IMR-90 (cell line): Measurements from ENCODE around the gene PRR33. TPM values are rescaled to one million over a fixed set of nuclear protein-coding genes. Genes with fewer than 3 reads are reported as not detected.

Experiments
- ATAC-seq: fragments of 200-7000 bp; cut with Tn5 transposase; 2 replicates; pipeline ENCODE4 v1.9.1; 2020; ENCODE audit warnings: low read depth, mild to moderate bottlenecking, moderate library complexity
- BruUV-seq: library from RNA; stranded (reverse); fragments of 400-500 nt; replicated peaks from 2 replicates; lab custom pipeline; 2021; lab: Mats Ljungman, UMichigan
- CTCF ChIA-PET: fragments of 300-600 bp; formaldehyde crosslinking; extraction: SDS; loops from one replicate; lab custom pipeline; 2021; ENCODE audit warnings: antibody characterized with exemption; lab: Yijun Ruan, JAX
- POLR2A ChIA-PET: fragments of 300-600 bp; sonication (Branson Sonifier 250); formaldehyde crosslinking; loops from one replicate; lab custom pipeline; 2022; ENCODE audit warnings: antibody characterized with exemption; ENCODE audit not compliant: unreplicated experiment; lab: Charles Lee
- DNase-seq: peaks from one replicate; pipeline ENCODE4 v3.0.0; 2013
- H2AFZ ChIP-seq: replicated peaks from 2 replicates; pipeline ENCODE3; 2013; ENCODE audit warnings: low read length, mild to moderate bottlenecking; ENCODE audit not compliant: poor library complexity
- H2AK5ac ChIP-seq: 2 replicates; pipeline ENCODE4 v1.6.1; 2013; ENCODE audit warnings: low read depth, low read length, inconsistent platforms
- H2AK9ac ChIP-seq: replicated peaks from 2 replicates; pipeline ENCODE3; 2013; ENCODE audit warnings: mild to moderate bottlenecking, low read depth, low read length, moderate library complexity; ENCODE audit not compliant: poor library complexity
- H2BK120ac ChIP-seq: 2 replicates; pipeline ENCODE4 v1.6.1; 2013; ENCODE audit warnings: low read depth, low read length, inconsistent platforms
- H2BK15ac ChIP-seq: 3 replicates; pipeline ENCODE4 v1.6.1; 2013; ENCODE audit warnings: low read depth, low read length, inconsistent platforms
- H2BK20ac ChIP-seq: 2 replicates; pipeline ENCODE4 v1.6.1; 2013; ENCODE audit warnings: low read depth, mild to moderate bottlenecking, inconsistent platforms, low read length, moderate library complexity
- H2BK5ac ChIP-seq: 2 replicates; pipeline ENCODE4 v1.6.1; 2013; ENCODE audit warnings: mild to moderate bottlenecking, low read depth, low read length, inconsistent platforms; ENCODE audit not compliant: poor library complexity, severe bottlenecking
- H3K14ac ChIP-seq: replicated peaks from 2 replicates; pipeline ENCODE4 v1.6.1; 2013; ENCODE audit warnings: low read depth, low read length, inconsistent platforms
- H3K18ac ChIP-seq: 2 replicates; pipeline ENCODE4 v1.6.1; 2013; ENCODE audit warnings: low read depth, low read length, control low read depth
- H3K23ac ChIP-seq: 2 replicates; pipeline ENCODE4 v1.6.1; 2013; ENCODE audit warnings: low read depth, low read length, inconsistent platforms
- H3K27ac ChIP-seq: 2 replicates; pipeline ENCODE4 v1.5.1; 2013; ENCODE audit warnings: mild to moderate bottlenecking, control low read depth, low read length; ENCODE audit not compliant: insufficient read depth
- H3K27me3 ChIP-seq: 2 replicates; pipeline ENCODE4 v1.6.1; 2013; ENCODE audit warnings: low read length; ENCODE audit not compliant: control insufficient read depth, insufficient read depth
- H3K36me3 ChIP-seq: 2 replicates; pipeline ENCODE4 v1.6.1; 2013; ENCODE audit warnings: low read length, mixed read lengths; ENCODE audit not compliant: control insufficient read depth, insufficient read depth
- H3K4ac ChIP-seq: 2 replicates; pipeline ENCODE4 v1.6.1; 2013; ENCODE audit warnings: low read depth, low read length, inconsistent platforms
- H3K4me1 ChIP-seq: 2 replicates; pipeline ENCODE4 v1.6.1; 2013; ENCODE audit warnings: low read length, mixed read lengths; ENCODE audit not compliant: control insufficient read depth, insufficient read depth
- H3K4me2 ChIP-seq: 2 replicates; pipeline ENCODE4 v1.6.1; 2013; ENCODE audit warnings: low read depth, mild to moderate bottlenecking, control low read depth, low read length, moderate library complexity
- H3K4me3 ChIP-seq: 2 replicates; pipeline ENCODE4 v1.5.1; 2013; ENCODE audit warnings: low read depth, mild to moderate bottlenecking, control low read depth, low read length, moderate library complexity; ENCODE audit not compliant: insufficient read depth
- H3K56ac ChIP-seq: 2 replicates; pipeline ENCODE4 v1.6.1; 2013; ENCODE audit warnings: low read length, inconsistent platforms; ENCODE audit not compliant: insufficient read depth; ENCODE audit errors: extremely low read depth
- H3K79me1 ChIP-seq, 2 experiments: 2 replicates each; pipeline ENCODE4 v1.6.1; 2013; ENCODE audit warnings: low read length in 2 of 2, inconsistent platforms in 1 of 2, low read depth in 1 of 2
- H3K9ac ChIP-seq: 2 replicates; pipeline ENCODE4 v1.6.1; 2013; ENCODE audit warnings: low read depth, low read length, control low read depth
- H3K9me1 ChIP-seq: 2 replicates; pipeline ENCODE4 v1.6.1; 2013; ENCODE audit warnings: low read length, inconsistent platforms; ENCODE audit not compliant: insufficient read depth
- H3K9me3 ChIP-seq: 2 replicates; pipeline ENCODE4 v1.6.1; 2013; ENCODE audit warnings: low read length; ENCODE audit not compliant: control insufficient read depth, insufficient read depth
- H4K20me1 ChIP-seq: 2 replicates; pipeline ENCODE4 v1.6.1; 2013; ENCODE audit warnings: low read length, inconsistent platforms; ENCODE audit not compliant: insufficient read depth
- H4K5ac ChIP-seq: 2 replicates; pipeline ENCODE4 v1.6.1; 2013; ENCODE audit warnings: mild to moderate bottlenecking, low read depth, low read length, control low read depth
- H4K8ac ChIP-seq, 2 experiments: 2 replicates each; pipeline ENCODE4 v1.6.1; 2013; ENCODE audit warnings: low read depth in 2 of 2, low read length in 2 of 2, control low read depth in 1 of 2, inconsistent platforms in 1 of 2
- H4K91ac ChIP-seq: 2 replicates; pipeline ENCODE4 v1.6.1; 2013; ENCODE audit warnings: low read depth, low read length, inconsistent platforms; ENCODE audit not compliant: insufficient read depth
- MAFK ChIP-seq: IDR thresholded peaks from 2 replicates; pipeline ENCODE4 v1.6.1; 2012; ENCODE audit warnings: low read depth, low read length, improper control_type of control experiment
- WGBS, 2 experiments: methylation state at CpG; one replicate each; pipeline versions ENCODE4 v1.1.5 to v1.1.7; 2013; ENCODE audit warnings: missing lambda C conversion rate in 2 of 2; ENCODE audit not compliant: insufficient read length in 1 of 2; ENCODE audit errors: extremely low coverage in 2 of 2; 5-methylcytosine and 5-hydroxymethylcytosine counted together
- dilution Hi-C: fragments of 300-500 bp; cut with HindIII; formaldehyde crosslinking; loops from one replicate; pipeline ENCODE4 v1.14.3; 2018; ENCODE audit warnings: low sequenced_read_pairs; ENCODE audit not compliant: unreplicated experiment
- in situ Hi-C: fragments of 300-500 bp; cut with MboI; formaldehyde crosslinking; loops from 3 replicates; pipeline ENCODE4 v1.14.3; 2019; ENCODE audit warnings: low sequenced_read_pairs, inconsistent platforms, mixed read lengths
- intact Hi-C: fragments of 100-400 bp; cut with micrococcal nuclease; formaldehyde crosslinking; loops from 2 replicates; pipeline ENCODE4 v1.10.0; 2022
- polyA plus RNA-seq, 3 experiments: library from polyadenylated mRNA; depleted of rRNA; stranded (reverse); fragments of >200 nt; gene quantifications; 2 replicates each; pipeline ENCODE4 v1.2.3, GENCODE V29; 2012; ENCODE audit warnings: low replicate concordance in 1 of 3
- total RNA-seq: library from RNA; depleted of rRNA; stranded (reverse); fragments of >200 nt; gene quantifications from 2 replicates; pipeline ENCODE4 v1.2.3, GENCODE V29; 2012

PRR33 gene
- total and polyA plus RNA-seq, 2 of the 4 experiments (the other 2 are of a cell fraction), result not detected

GRCh38 chr11:1857064-1857463, 34.6 kb downstream of the PRR33 start:
- DNase-seq (no peak), ATAC-seq (no peak)
- H2BK15ac ChIP-seq, result no peak overlapping the region
- H4K91ac ChIP-seq, result no peak overlapping the region
- intact Hi-C loops, result no loop called here
- peaks cover 29% of the 10 kb centered on the region for H3K27me3 ChIP-seq
- no peak overlapping the region for H3K23ac ChIP-seq
- H3K79me1 ChIP-seq, result no peaks in the 10 kb centered on the region
- BruUV-seq, result no TSS peak
- no peak overlapping the region for H2BK20ac ChIP-seq
- H2AK5ac ChIP-seq, result no peak overlapping the region
- no peak overlapping the region for H3K18ac ChIP-seq
- dilution Hi-C loops, result no loop called here
- no peak overlapping the region for H2BK120ac ChIP-seq
- no peak overlapping the region for H3K14ac ChIP-seq
- no peaks in the 10 kb centered on the region for H3K9me3 ChIP-seq
- no peaks in the 10 kb centered on the region for H3K4me1 ChIP-seq
- no peak overlapping the region for H2AFZ ChIP-seq
- CTCF ChIA-PET, result no interaction called here
- no peak overlapping the region for H3K4ac ChIP-seq
- H3K27ac ChIP-seq, result no peak overlapping the region
- 80% methylated on average over 2 of the region's 11 CpGs; no CpG with 5 or more reads in 1 of the 2 experiments for WGBS, 2 experiments
- no peak overlapping the region for H2AK9ac ChIP-seq
- POLR2A ChIA-PET, result no interaction called here
- in situ Hi-C loops, result no loop called here
- no peak overlapping the region for H2BK5ac ChIP-seq
- no peak overlapping the region for H3K4me3 ChIP-seq
- no peaks in the 10 kb centered on the region for H3K36me3 ChIP-seq
- no peak overlapping the region for H4K5ac ChIP-seq
- H4K20me1 ChIP-seq, result no peaks in the 10 kb centered on the region
- no peak for TF ChIP-seq MAFK
- H3K9ac ChIP-seq, result no peak overlapping the region
- H3K9me1 ChIP-seq, result no peaks in the 10 kb centered on the region
- H3K56ac ChIP-seq, result no peak overlapping the region
- no peak overlapping the region for H3K4me2 ChIP-seq
- H4K8ac ChIP-seq, result no peak overlapping the region
